ENCODE measurements around the gene PROX2.

- no peak for TF ChIP-seq CTCF (IDR thresholded peaks at IDR 0.05)
- no peak for TF ChIP-seq POLR2AphosphoS5 (IDR thresholded peaks at IDR 0.05)
- no peak for TF ChIP-seq POLR2A (IDR thresholded peaks at IDR 0.05)
Observed at GRCh38 chr14:74920281-74920680, 44.3 kb upstream of the PROX2 start.
